Astrocyte (in vitro differentiated cells and primary cell): ENCODE results near the gene CGREF1.

ENCODE experiments used
- CTCF ChIP-seq: IDR thresholded peaks from 2 replicates; pipeline ENCODE4 v1.5.1; 2011; ENCODE audit warnings: low read depth, mild to moderate bottlenecking, inconsistent platforms, low read length, moderate library complexity; ENCODE audit not compliant: insufficient read depth
- EZH2 ChIP-seq: IDR thresholded peaks from 2 replicates; pipeline ENCODE4 v1.6.1; 2012; ENCODE audit warnings: mild to moderate bottlenecking, low read length, inconsistent platforms; ENCODE audit not compliant: insufficient read depth

GRCh38 chr2:27069961-27070618 is 48.8 kb downstream of the CGREF1 start:
- no peak for TF ChIP-seq CTCF
- no peak for TF ChIP-seq EZH2
